ENCODE data around the gene DGKI. TPM values are rescaled to one million over a fixed set of nuclear protein-coding genes. Genes with fewer than 3 reads are reported as not detected.

Gene DGKI
- total and polyA plus RNA-seq, 2 donors (not counting 1 experiment from before 2014, with no cell fraction given) = 0.74 to 2.1 TPM

GRCh38 chr7:137847568-137848050, 835 bp upstream of the DGKI start:
- H3K4me2 ChIP-seq (ENCODE audit: extremely low read depth, insufficient read depth, low read length) = peak overlapping the region; percentile 71
- H3K4me3 ChIP-seq (replicated peaks in 1 of 4; ENCODE audit: control extremely low read depth in 1 of 4, insufficient read depth in 1 of 4, low read depth in 3 of 4, low read length in 4 of 4) = peak overlapping the region in 2 of 4 experiments; percentile 22 to 59
- TF ChIP-seq CTCF (conservative IDR thresholded peaks at IDR 0.05 in 1 of 2, IDR thresholded peaks at IDR 0.05 in 1 of 2; ENCODE audit: low read depth in 1 of 2, low read length in 2 of 2) = no peak
- no peak for TF ChIP-seq EZH2 (IDR thresholded peaks at IDR 0.05; ENCODE audit: low read length, missing control alignments)
- H3K27me3 ChIP-seq (ENCODE audit: control insufficient read depth, insufficient read depth, low read length) = no peaks in the 10 kb centered on the region
- no peaks in the 10 kb centered on the region for H3K4me1 ChIP-seq (ENCODE audit: control insufficient read depth, extremely low read depth, insufficient read depth, low read length)
- no peaks in the 10 kb centered on the region for H4K20me1 ChIP-seq (ENCODE audit: control insufficient read depth, extremely low read depth, insufficient read depth, low read length)
- no peak overlapping the region for H3K27ac ChIP-seq (ENCODE audit: insufficient read depth, low read length)
- no peaks in the 10 kb centered on the region for H3K9me3 ChIP-seq (ENCODE audit: control insufficient read depth, insufficient read depth, low read depth, low read length)
- H2AFZ ChIP-seq (ENCODE audit: low read length) = no peak overlapping the region
- H3K9ac ChIP-seq (ENCODE audit: insufficient read depth, low read length) = peak overlapping the region; percentile 26
- no peaks in the 10 kb centered on the region for H3K36me3 ChIP-seq (ENCODE audit: control insufficient read depth, insufficient read depth, low read length)
- no peaks in the 10 kb centered on the region for H3K79me2 ChIP-seq (ENCODE audit: control insufficient read depth, insufficient read depth, low read length)
- peak; percentile 19 to 45 for DNase-seq (ENCODE audit: low read depth in 2 of 2)

GRCh38 chr7:137846549-137846826, 286 bp downstream of the DGKI start:
- H2AFZ ChIP-seq (ENCODE audit: low read length) = no peak overlapping the region
- H3K27ac ChIP-seq (ENCODE audit: insufficient read depth, low read length) = no peak overlapping the region
- peak overlapping the region in 2 of 4 experiments; percentile 31 to 59 for H3K4me3 ChIP-seq (replicated peaks in 1 of 4; ENCODE audit: control extremely low read depth in 1 of 4, insufficient read depth in 1 of 4, low read depth in 3 of 4, low read length in 4 of 4)
- H3K9ac ChIP-seq (ENCODE audit: insufficient read depth, low read length) = no peak overlapping the region
- no peaks in the 10 kb centered on the region for H3K79me2 ChIP-seq (ENCODE audit: control insufficient read depth, insufficient read depth, low read length)
- no peaks in the 10 kb centered on the region for H3K27me3 ChIP-seq (ENCODE audit: control insufficient read depth, insufficient read depth, low read length)
- H3K9me3 ChIP-seq (ENCODE audit: control insufficient read depth, insufficient read depth, low read depth, low read length) = no peaks in the 10 kb centered on the region
- DNase-seq (ENCODE audit: low read depth in 2 of 2) = no peak
- no peaks in the 10 kb centered on the region for H4K20me1 ChIP-seq (ENCODE audit: control insufficient read depth, extremely low read depth, insufficient read depth, low read length)
- H3K36me3 ChIP-seq (ENCODE audit: control insufficient read depth, insufficient read depth, low read length) = no peaks in the 10 kb centered on the region
- H3K4me2 ChIP-seq (ENCODE audit: extremely low read depth, insufficient read depth, low read length) = peak overlapping the region; percentile 54
- no peak for TF ChIP-seq EZH2 (IDR thresholded peaks at IDR 0.05; ENCODE audit: low read length, missing control alignments)
- TF ChIP-seq CTCF (conservative IDR thresholded peaks at IDR 0.05 in 1 of 2, IDR thresholded peaks at IDR 0.05 in 1 of 2; ENCODE audit: low read depth in 1 of 2, low read length in 2 of 2) = no peak
- no peaks in the 10 kb centered on the region for H3K4me1 ChIP-seq (ENCODE audit: control insufficient read depth, extremely low read depth, insufficient read depth, low read length)

DNA sequence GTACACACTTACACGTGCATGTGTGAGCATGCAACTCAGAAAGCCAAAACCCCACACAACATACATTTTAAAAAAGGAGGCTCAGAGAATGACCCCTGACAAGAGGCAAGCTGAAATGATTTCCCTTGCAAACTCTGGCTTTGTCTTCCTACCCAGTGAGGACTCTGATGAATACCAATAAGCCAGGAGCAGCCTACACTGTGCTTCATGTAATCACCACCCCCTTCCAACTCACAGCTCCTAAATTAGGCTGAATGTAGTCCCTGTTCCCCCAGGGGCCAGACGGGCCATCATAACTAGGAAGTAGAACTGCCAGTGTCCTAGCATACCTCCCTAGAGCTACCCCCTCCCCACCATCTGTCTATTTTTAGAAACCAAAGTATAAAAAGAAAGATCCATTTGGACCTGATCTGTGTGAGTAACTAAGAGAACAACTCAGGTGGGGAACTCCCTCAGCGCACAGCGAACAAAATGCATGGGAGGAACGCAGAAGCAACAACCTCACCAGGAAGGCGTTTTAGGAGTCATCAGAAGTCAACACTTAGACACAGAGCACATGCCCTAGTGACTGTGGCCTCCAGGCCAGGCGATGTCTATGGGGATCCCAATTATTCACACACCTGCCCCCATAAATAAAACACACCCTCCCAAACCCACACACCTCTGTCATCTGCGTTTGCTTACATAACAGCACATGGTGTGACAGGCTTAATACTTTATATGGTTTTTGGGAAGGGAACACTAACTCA, 1.9 kb downstream of the DGKI start:
- no peaks in the 10 kb centered on the region for H3K9me3 ChIP-seq (ENCODE audit: control insufficient read depth, insufficient read depth, low read depth, low read length)
- no peak overlapping the region for H3K9ac ChIP-seq (ENCODE audit: insufficient read depth, low read length)
- H3K27ac ChIP-seq (ENCODE audit: insufficient read depth, low read length) = no peak overlapping the region
- no peaks in the 10 kb centered on the region for H3K4me1 ChIP-seq (ENCODE audit: control insufficient read depth, extremely low read depth, insufficient read depth, low read length)
- TF ChIP-seq CTCF (conservative IDR thresholded peaks at IDR 0.05 in 1 of 2, IDR thresholded peaks at IDR 0.05 in 1 of 2; ENCODE audit: low read depth in 1 of 2, low read length in 2 of 2) (no peak), EZH2 (IDR thresholded peaks at IDR 0.05; ENCODE audit: low read length, missing control alignments) (no peak)
- no peak overlapping the region for H3K4me3 ChIP-seq (replicated peaks in 1 of 4; ENCODE audit: control extremely low read depth in 1 of 4, insufficient read depth in 1 of 4, low read depth in 3 of 4, low read length in 4 of 4)
- H3K36me3 ChIP-seq (ENCODE audit: control insufficient read depth, insufficient read depth, low read length) = no peaks in the 10 kb centered on the region
- H3K79me2 ChIP-seq (ENCODE audit: control insufficient read depth, insufficient read depth, low read length) = no peaks in the 10 kb centered on the region
- H3K4me2 ChIP-seq (ENCODE audit: extremely low read depth, insufficient read depth, low read length) = no peak overlapping the region
- no peaks in the 10 kb centered on the region for H3K27me3 ChIP-seq (ENCODE audit: control insufficient read depth, insufficient read depth, low read length)
- no peak overlapping the region for H2AFZ ChIP-seq (ENCODE audit: low read length)
- DNase-seq (ENCODE audit: low read depth in 2 of 2) = no peak
- H4K20me1 ChIP-seq (ENCODE audit: control insufficient read depth, extremely low read depth, insufficient read depth, low read length) = no peaks in the 10 kb centered on the region
